Left lobe of liver (tissue), 1 donor: ENCODE results near the gene SIGMAR1. TPM values are rescaled to one million over a fixed set of nuclear protein-coding genes. Genes with fewer than 3 reads are reported as not detected.

Source experiments
- total RNA-seq: library from RNA; stranded (reverse); gene quantifications from one replicate; pipeline ENCODE4 v1.2.1, GENCODE V29; 2021
- donor health status: DM: no; HTN: yes; CAD: no.

Gene SIGMAR1
- total RNA-seq, 1 donor from 2014 or later = 139 TPM

Other genes with a start within 250 kb of the SIGMAR1 start
- 5.9 TPM for gene FAM219A, start 179.2 kb downstream of the SIGMAR1 start, total RNA-seq
- not detected for gene DNAI1, start 179.0 kb downstream of the SIGMAR1 start, total RNA-seq
- 3.9 TPM for gene ENHO, start 114.8 kb downstream of the SIGMAR1 start, total RNA-seq
- gene CNTFR, start 48.1 kb downstream of the SIGMAR1 start, total RNA-seq = 13.0 TPM
- gene RPP25L, start 25.7 kb downstream of the SIGMAR1 start, total RNA-seq = 25.5 TPM
- gene DCTN3, start 17.3 kb downstream of the SIGMAR1 start, total RNA-seq = 31.4 TPM
- 8.8 TPM for gene ARID3C, start 8.7 kb downstream of the SIGMAR1 start, total RNA-seq
- gene GALT, start 8.9 kb upstream of the SIGMAR1 start, total RNA-seq = 123 TPM
- gene IL11RA, start 14.4 kb upstream of the SIGMAR1 start, total RNA-seq = 26.5 TPM
- gene CCL27, start 24.9 kb upstream of the SIGMAR1 start, total RNA-seq = not detected
- 0.63 TPM for gene CCL19, start 53.5 kb upstream of the SIGMAR1 start, total RNA-seq
- 1.7 TPM for gene CCL21, start 72.3 kb upstream of the SIGMAR1 start, total RNA-seq